HepG2 (cell line): ENCODE data around the gene SPAG6. TPM values are rescaled to one million over a fixed set of nuclear protein-coding genes. Genes with fewer than 3 reads are reported as not detected.

Experiments used
- ATAC-seq: fragments of 200-7000 bp; cut with Tn5 transposase; 3 replicates; pipeline ENCODE4 v1.9.1; 2020; ENCODE audit warnings: mild to moderate bottlenecking, moderate library complexity
- BruUV-seq: library from RNA; stranded (reverse); fragments of 400-500 nt; replicated peaks from 2 replicates; lab custom pipeline; 2021; lab: Mats Ljungman, UMichigan
- CTCF ChIA-PET: fragments of 300-600 bp; formaldehyde crosslinking; extraction: SDS; loops from one replicate; lab custom pipeline; 2021; ENCODE audit warnings: low total read pairs, inconsistent platforms, low intra/inter-chr PET ratio; lab: Yijun Ruan, JAX
- POLR2A ChIA-PET: fragments of 350-600 bp; sonication (Branson Sonifier 250); formaldehyde crosslinking; loops from one replicate; lab custom pipeline; 2020; ENCODE audit warnings: antibody characterized with exemption, inconsistent platforms; lab: Yijun Ruan, JAX
- DNase-seq: peaks from one replicate; pipeline ENCODE4 v3.0.0-alpha.2; 2015; ENCODE audit warnings: low spot score
- FAIRE-seq: peaks from 3 replicates; lab custom pipeline; 2011; peaks lifted over from hg19 to GRCh38; lab: Jason Lieb, UNC
- H2AFZ ChIP-seq: one replicate; pipeline ENCODE4 v1.6.1; 2011; ENCODE audit warnings: low read length, inconsistent platforms
- H3K27ac ChIP-seq: fragments of 300-600 bp; 3 replicates; pipeline ENCODE4 v1.8.0; 2011; ENCODE audit warnings: mixed run types, mild to moderate bottlenecking, mixed read lengths, low read length, inconsistent platforms; ENCODE audit not compliant: insufficient read depth; ENCODE audit errors: extremely low read length
- H3K27me3 ChIP-seq, 2 experiments: fragments of 200-600 bp in 1 of 2; 2 replicates in 1 of 2; 3 replicates in 1 of 2; pipeline versions ENCODE4 v1.6.0 to v1.8.0; 2011; ENCODE audit warnings: low read length in 2 of 2, mild to moderate bottlenecking in 2 of 2, moderate library complexity in 2 of 2, inconsistent platforms in 1 of 2; ENCODE audit not compliant: insufficient read depth in 2 of 2, control insufficient read depth in 1 of 2
- H3K36me3 ChIP-seq, 2 experiments: fragments of 200-600 bp in 1 of 2; replicated peaks in 1 of 2; 2 replicates in 1 of 2; 3 replicates in 1 of 2; pipeline versions ENCODE4 v1.5.1 to v1.8.0; 2011; ENCODE audit warnings: low read length in 2 of 2, inconsistent platforms in 1 of 2; ENCODE audit not compliant: insufficient read depth in 2 of 2, control insufficient read depth in 1 of 2
- H3K4me1 ChIP-seq: 2 replicates; pipeline ENCODE4 v1.5.1; 2012; ENCODE audit warnings: low read length, inconsistent platforms; ENCODE audit not compliant: insufficient read depth
- H3K4me2 ChIP-seq: 2 replicates; pipeline ENCODE4 v1.6.0; 2011; ENCODE audit warnings: low read depth, low read length, inconsistent platforms
- H3K4me3 ChIP-seq, 3 experiments: fragments of 200-600 bp in 1 of 3; sonication (generic), shearing (Covaris generic) in 1 of 3; replicated peaks in 1 of 3; 2 replicates each; pipeline ENCODE4 v1.5.1; 2011 to 2016; ENCODE audit warnings: low read length in 3 of 3, inconsistent platforms in 2 of 3, low read depth in 2 of 3, mild to moderate bottlenecking in 2 of 3, control low read depth in 1 of 3, mixed read lengths in 1 of 3; ENCODE audit not compliant: insufficient read depth in 1 of 3
- H3K79me2 ChIP-seq: one replicate; pipeline ENCODE4 v1.6.1; 2011; ENCODE audit warnings: low read length, inconsistent platforms; ENCODE audit not compliant: insufficient read depth
- H3K9ac ChIP-seq: 2 replicates; pipeline ENCODE4 v1.6.0; 2011; ENCODE audit warnings: mild to moderate bottlenecking, low read depth, low read length, inconsistent platforms; ENCODE audit not compliant: insufficient read depth
- H3K9me3 ChIP-seq: 2 replicates; pipeline ENCODE4 v1.5.1; 2012; ENCODE audit warnings: mild to moderate bottlenecking, low read length
- H4K20me1 ChIP-seq: 2 replicates; pipeline ENCODE4 v1.6.0; 2011; ENCODE audit warnings: inconsistent platforms, mild to moderate bottlenecking, low read length, moderate library complexity; ENCODE audit not compliant: insufficient read depth
- ASH2L ChIP-seq: fragments of 300-600, 200-600 bp; sonication (generic); IDR thresholded peaks from 2 replicates; pipeline ENCODE4 v1.7.0; 2017; ENCODE audit warnings: low read depth, mild to moderate bottlenecking, moderate library complexity, mixed read lengths, low read length; ENCODE audit not compliant: insufficient read length
- MTF1 ChIP-seq: sonication (generic); formaldehyde crosslinking; IDR thresholded peaks from 2 replicates; pipeline ENCODE4 v1.5.0; 2020; ENCODE audit warnings: missing genetic modification reagents
- RBFOX2 ChIP-seq: fragments of 200-400 bp; formaldehyde crosslinking; IDR thresholded peaks from 2 replicates; pipeline ENCODE4 v1.6.1; 2017; ENCODE audit warnings: low read depth, mild to moderate bottlenecking, low read length
- ZBTB38 ChIP-seq: sonication (generic); formaldehyde crosslinking; IDR thresholded peaks from 2 replicates; pipeline ENCODE4 v1.5.1; 2020; ENCODE audit warnings: mild to moderate bottlenecking, missing genetic modification reagents
- ZNF558 ChIP-seq: sonication (generic); formaldehyde crosslinking; IDR thresholded peaks from 2 replicates; pipeline ENCODE4 v1.9.0; 2022; ENCODE audit warnings: mild to moderate bottlenecking, missing genetic modification reagents, borderline replicate concordance
- ZNF652 ChIP-seq: IDR thresholded peaks from 2 replicates; pipeline ENCODE4 v1.6.1; 2016; ENCODE audit warnings: low read depth, borderline replicate concordance
- WGBS: methylation state at CpG from one replicate; pipeline ENCODE4 v1.1.6; 2017; ENCODE audit warnings: low lambda C conversion rate; 5-methylcytosine and 5-hydroxymethylcytosine counted together
- in situ Hi-C: cut with HindIII; loops from 2 replicates; pipeline ENCODE4 v1.10.0; 2017; ENCODE audit warnings: low pct_unique_long_range_greater_than_20kb; ENCODE audit not compliant: extremely low pct_ligation_motif_present
- intact Hi-C: fragments of 100-400 bp; cut with micrococcal nuclease; formaldehyde crosslinking; loops from one replicate; pipeline ENCODE4 v1.10.0; 2022; ENCODE audit not compliant: unreplicated experiment
- polyA plus RNA-seq, 8 experiments: library from polyadenylated mRNA; depleted of rRNA in 3 of 8; stranded (reverse) in 7 of 8; unstranded in 1 of 8; fragments of >200 nt; fragmentation: Illumina TruSeq in 4 of 8; extraction: Trizol in 4 of 8; gene quantifications; 2 replicates each; pipeline versions ENCODE4 v1.2.1 to v1.2.3, GENCODE V29; 2011 to 2016; ENCODE audit warnings: low read depth in 4 of 8, missing spikeins in 1 of 8, mixed read lengths in 1 of 8; ENCODE audit not compliant: insufficient read depth in 1 of 8
- total RNA-seq, 5 experiments: library from RNA; depleted of rRNA; stranded (reverse); fragments of >200 nt; fragmentation: Illumina TruSeq; extraction: Trizol; gene quantifications; 2 replicates each; pipeline ENCODE4 v1.2.3, GENCODE V29; 2016; ENCODE audit warnings: low read depth in 1 of 5

The SPAG6 gene
- total and polyA plus RNA-seq, 2 of the 13 experiments (the other 11 are each of a cell fraction or from before 2014, with no cell fraction given), result not detected

DNA sequence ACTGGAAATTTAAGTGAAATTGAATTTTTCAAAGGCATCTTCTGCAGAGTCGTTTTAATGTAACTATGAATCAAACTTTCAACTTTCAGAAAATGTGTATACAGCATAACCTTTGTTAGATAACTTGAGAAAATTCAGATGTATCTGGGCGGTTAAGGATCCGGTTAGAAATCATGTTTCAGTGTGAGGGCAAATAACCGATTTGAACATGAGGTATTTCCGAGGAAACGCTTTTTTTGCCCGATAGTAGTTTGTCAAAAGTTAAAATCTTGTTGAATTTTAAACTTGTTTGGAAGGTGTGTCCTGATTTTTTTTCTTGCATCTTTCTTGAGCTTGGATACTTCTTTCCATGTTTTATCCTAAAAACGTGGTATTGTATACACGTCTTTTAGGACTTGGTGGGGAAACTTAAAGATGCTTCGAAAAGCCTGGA is 25.7 kb upstream of the SPAG6 start:
- H3K79me2 ChIP-seq, result peaks cover 35% of the 10 kb centered on the region
- H3K36me3 ChIP-seq, result no peaks in the 10 kb centered on the region
- H3K4me2 ChIP-seq, result peak overlapping the region; percentile 89
- ChIA-PET CTCF (no interaction called here), POLR2A (interaction anchor here (1.2 kb wide), 1 partner anchor 21 kb away, joined by 5 read pairs; no protein-coding TSS in a partner anchor)
- H3K4me1 ChIP-seq, result peaks cover 59% of the 10 kb centered on the region
- H3K27me3 ChIP-seq, result peaks cover 0 to 20% of the 10 kb centered on the region in 2 experiments; a peak in 3 of 5 replicates
- peak overlapping the region; percentile 73 for H3K9ac ChIP-seq
- intact Hi-C loops, result loop anchor here (5.0 kb wide), 1 partner anchor 118 kb away; no protein-coding TSS in a partner anchor
- H3K4me3 ChIP-seq, result peak overlapping the region in 2 of 3 experiments; percentile 73 to 75; a peak in 2 of 6 replicates
- DNase-seq (no peak), FAIRE-seq (no peak), ATAC-seq (no peak)
- H3K27ac ChIP-seq, result peak overlapping the region; percentile 57
- no TSS peak for BruUV-seq
- WGBS, result 87% methylated on average over 10 of the region's 10 CpGs
- no peak for TF ChIP-seq MTF1 (CRISPR knock-in tag)
- H3K9me3 ChIP-seq, result no peaks in the 10 kb centered on the region
- no peak overlapping the region for H2AFZ ChIP-seq
- in situ Hi-C loops, result loop anchor here (10.0 to 25.0 kb wide), 3 partner anchors 315 to 807 kb away; partner anchors contain the start of genes DNAJC1 and PIP4K2A
- H4K20me1 ChIP-seq, result peaks cover 25% of the 10 kb centered on the region

DNA sequence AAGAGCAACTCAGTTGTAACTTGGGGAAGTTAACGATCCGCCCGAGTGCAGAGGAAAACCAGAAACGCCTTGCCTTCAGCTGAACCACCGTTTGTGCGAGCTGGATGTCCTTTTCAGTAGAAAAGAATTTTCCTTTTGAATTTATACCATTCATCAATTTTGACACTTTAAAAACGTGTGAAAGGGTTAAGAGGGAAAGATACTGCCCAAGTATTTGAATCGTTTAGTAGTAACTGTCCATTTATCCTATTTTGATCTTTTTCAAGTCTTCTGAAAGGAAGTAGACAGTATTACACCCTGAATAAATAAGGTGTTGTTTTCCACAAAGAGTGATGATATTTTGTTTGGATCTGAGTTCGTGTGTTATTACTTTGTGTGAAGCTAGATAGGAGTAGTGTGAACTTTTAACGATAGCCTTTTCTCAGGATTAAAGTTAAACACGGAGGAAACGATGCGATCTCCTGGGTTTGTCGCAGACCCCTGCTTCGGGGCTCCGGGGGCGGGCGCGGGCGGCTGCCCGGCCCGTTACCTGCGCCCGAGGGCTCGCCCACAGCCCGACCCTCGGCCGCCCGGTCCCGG is 25.2 kb upstream of the SPAG6 start:
- Histone ChIP-seq H3K27ac (peak overlapping the region; percentile 57), H2AFZ (no peak overlapping the region), H3K4me3 (peak overlapping the region; percentile 53 to 75 (median 73)), H4K20me1 (peaks cover 29% of the 10 kb centered on the region), H3K36me3 (no peaks in the 10 kb centered on the region), H3K9ac (peak overlapping the region; percentile 73), H3K4me2 (peak overlapping the region; percentile 89), H3K27me3 (peaks cover 0 to 15% of the 10 kb centered on the region in 2 experiments; a peak in 3 of 5 replicates), H3K4me1 (peaks cover 63% of the 10 kb centered on the region), H3K79me2 (peaks cover 39% of the 10 kb centered on the region), H3K9me3 (no peaks in the 10 kb centered on the region)
- ChIA-PET POLR2A (interaction anchor here (1.2 kb wide), 1 partner anchor 20 kb away, joined by 5 read pairs; no protein-coding TSS in a partner anchor), CTCF (no interaction called here)
- 15% methylated on average over 13 of the region's 30 CpGs for WGBS
- ATAC-seq (no peak), FAIRE-seq (no peak), DNase-seq (no peak)
- no TSS peak for BruUV-seq
- in situ Hi-C loops, result loop anchor here (10.0 to 25.0 kb wide), 3 partner anchors 315 to 808 kb away; partner anchors contain the start of genes DNAJC1 and PIP4K2A
- TF ChIP-seq ZBTB38 (CRISPR knock-in tag) (0 out of 2 replicates have a peak, but pooled peaks have one; percentile 53), ASH2L (peak; percentile 39), ZNF558 (CRISPR knock-in tag) (no peak), RBFOX2 (peak; percentile 42; the same call in 1 of the 2 replicates), ZNF652 (CRISPR knock-in tag) (peak; percentile 36; the same call in 1 of the 2 replicates)
- intact Hi-C loops, result loop anchor here (5.0 to 10.0 kb wide), 4 partner anchors 117 to 667 kb away; no protein-coding TSS in a partner anchor
